ENCODE results near the gene THRA. TPM values are rescaled to one million over a fixed set of nuclear protein-coding genes. Genes with fewer than 3 reads are reported as not detected.

The THRA gene
- polyA plus RNA-seq, 4 donors: 22.4 to 67.5 (median 43.4) TPM

Other genes with a start within 250 kb of the THRA start
- gene IKZF3, start 198.7 kb upstream of the THRA start, polyA plus RNA-seq: 1 to 10 TPM in 3 of 4 donors, under 1 TPM in 1; 0.67 to 1.6 (median 1.4) TPM
- gene ZPBP2, start 194.8 kb upstream of the THRA start, polyA plus RNA-seq: not detected
- gene GSDMB, start 144.3 kb upstream of the THRA start, polyA plus RNA-seq: 100 to 1,000 TPM in 3 of 4 donors, 10 to 100 TPM in 1; 31.9 to 255 (median 165) TPM
- 10 to 100 TPM; 60.7 to 75.3 (median 72.0) TPM for gene ORMDL3, start 135.4 kb upstream of the THRA start, polyA plus RNA-seq
- gene LRRC3C, start 135.2 kb upstream of the THRA start, polyA plus RNA-seq: under 1 TPM in 1 of 4 donors, not detected in 3; 0.10 TPM
- under 1 TPM in 3 of 4 donors, not detected in 1; 0.04 to 0.63 (median 0.54) TPM for gene GSDMA, start 100.0 kb upstream of the THRA start, polyA plus RNA-seq
- 10 to 100 TPM; 43.6 to 93.6 (median 62.3) TPM for gene PSMD3, start 82.2 kb upstream of the THRA start, polyA plus RNA-seq
- gene CSF3, start 47.5 kb upstream of the THRA start, polyA plus RNA-seq: 1 to 10 TPM in 2 of 4 donors, not detected in 2; 2.0 to 2.8 TPM
- 10 to 100 TPM; 43.0 to 72.0 (median 57.1) TPM for gene MED24, start 8.6 kb upstream of the THRA start, polyA plus RNA-seq
- gene NR1D1, start 37.6 kb downstream of the THRA start, polyA plus RNA-seq: 10 to 100 TPM in 2 of 4 donors, 1 to 10 TPM in 2; 2.7 to 25.1 (median 12.1) TPM
- gene MSL1, start 59.0 kb downstream of the THRA start, polyA plus RNA-seq: 100 to 1,000 TPM in 1 of 4 donors, 10 to 100 TPM in 3; 53.1 to 120 (median 69.3) TPM
- gene CASC3, start 77.6 kb downstream of the THRA start, polyA plus RNA-seq: 10 to 100 TPM; 24.2 to 55.1 (median 32.8) TPM
- 100 to 1,000 TPM in 1 of 4 donors, 10 to 100 TPM in 3; 24.5 to 121 (median 57.9) TPM for gene RAPGEFL1, start 114.5 kb downstream of the THRA start, polyA plus RNA-seq
- 10 to 100 TPM; 12.5 to 22.9 (median 14.0) TPM for gene WIPF2, start 156.3 kb downstream of the THRA start, polyA plus RNA-seq
- 10 to 100 TPM in 2 of 4 donors, 1 to 10 TPM in 2; 2.5 to 11.5 (median 7.3) TPM for gene CDC6, start 224.9 kb downstream of the THRA start, polyA plus RNA-seq
- 10 to 100 TPM; 28.8 to 47.7 (median 39.9) TPM for gene RARA, start 246.2 kb downstream of the THRA start, polyA plus RNA-seq